ENCODE measurements around the gene SCFD2. TPM values are rescaled to one million over a fixed set of nuclear protein-coding genes. Genes with fewer than 3 reads are reported as not detected.
"Not testable (repeated sequence)": the region's sequence is repeated elsewhere in the genome, so short reads cannot be mapped to it uniquely, and the experiment has no call there.

The SCFD2 gene
- total RNA-seq, 1 donor from 2014 or later, result 20.8 TPM

- no peak for DNase-seq (ENCODE audit: low read depth, low spot score)
Measured at GRCh38 chr4:52993771-52994170, 372.1 kb downstream of the SCFD2 start.

GRCh38 chr4:52992551-52992950, 373.3 kb downstream of the SCFD2 start:
- not testable (repeated sequence) for DNase-seq (ENCODE audit: low read depth, low spot score)

GRCh38 chr4:52991472-52991871, 374.4 kb downstream of the SCFD2 start:
- no peak for DNase-seq (ENCODE audit: low read depth, low spot score)

DNA sequence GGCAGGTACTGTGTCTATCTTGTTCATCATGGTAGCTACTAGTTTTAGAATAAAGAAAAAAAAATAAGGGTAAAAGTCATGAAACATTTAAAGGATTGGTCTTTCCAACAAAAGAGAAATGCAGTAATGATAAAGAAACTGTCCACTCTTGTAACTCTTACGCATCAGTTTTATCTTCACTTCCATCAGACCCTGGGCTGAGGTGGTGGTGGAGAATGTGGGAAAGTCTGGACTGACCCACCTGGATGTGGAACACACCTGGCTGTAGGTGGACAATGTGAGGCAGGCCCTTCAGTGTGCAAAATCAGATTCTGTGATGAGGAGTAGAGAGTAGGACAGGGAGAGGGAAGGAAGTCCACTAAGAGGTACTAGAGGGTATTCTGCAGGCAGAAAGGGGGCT, 375.2 kb downstream of the SCFD2 start:
- no peak for DNase-seq (ENCODE audit: low read depth, low spot score)

GRCh38 chr4:52989865-52990264, 376.0 kb downstream of the SCFD2 start:
- DNase-seq (ENCODE audit: low read depth, low spot score), result no peak

DNA sequence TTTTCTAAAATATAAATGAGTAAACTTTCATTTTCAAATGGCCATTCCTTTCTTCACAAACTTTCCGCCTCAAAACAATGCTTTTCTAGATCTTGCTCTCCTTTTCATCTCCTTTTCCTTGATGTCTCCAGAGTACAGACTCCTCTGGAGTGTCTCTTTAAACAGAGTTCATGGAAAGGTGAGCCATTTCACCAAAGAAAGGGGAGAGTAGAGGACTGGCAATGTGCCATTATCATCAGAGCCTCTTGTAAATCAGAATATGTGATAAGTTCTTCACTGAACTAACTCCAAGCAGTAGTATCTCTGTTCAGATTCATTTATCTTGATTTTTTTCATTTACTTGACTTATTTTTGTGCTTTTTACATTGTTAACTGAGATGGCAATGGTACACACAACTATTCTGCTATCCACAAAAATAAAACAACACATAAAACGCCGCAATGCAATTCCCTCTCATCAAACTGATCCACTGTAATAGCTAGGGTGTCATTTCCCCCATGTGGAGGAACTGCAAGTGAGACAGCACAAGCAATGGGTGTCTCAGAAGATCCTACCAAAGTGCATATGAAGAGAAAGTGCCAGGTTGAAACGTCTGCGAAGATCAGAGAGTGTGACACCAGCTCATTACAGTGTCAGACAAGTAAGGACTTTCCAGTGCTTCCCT, 378.3 kb downstream of the SCFD2 start:
- DNase-seq (ENCODE audit: low read depth, low spot score), result no peak

GRCh38 chr4:52984462-52984881, 381.4 kb downstream of the SCFD2 start:
- no peak for DNase-seq (ENCODE audit: low read depth, low spot score)

- peak; percentile 15 for DNase-seq (ENCODE audit: low read depth, low spot score)
Measured at GRCh38 chr4:52983563-52984303, 382.1 kb downstream of the SCFD2 start.

DNA sequence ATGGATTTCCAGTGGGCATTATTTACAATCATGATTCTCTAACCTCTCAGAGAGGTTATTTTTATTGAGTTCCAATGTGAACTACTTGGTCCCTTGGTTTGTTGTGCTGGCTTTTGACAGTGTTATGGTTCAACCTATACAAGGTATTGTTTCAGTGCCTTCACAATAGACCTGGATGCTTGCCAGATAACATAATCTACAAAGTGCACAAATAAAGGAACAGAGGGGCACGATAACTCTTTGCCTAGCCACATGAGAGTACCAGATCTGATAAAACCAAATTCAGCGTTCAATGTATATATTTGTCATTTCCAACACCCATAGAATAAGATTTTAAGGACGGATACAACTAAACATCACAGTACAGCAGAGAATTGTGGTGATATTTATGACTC, 382.9 kb downstream of the SCFD2 start:
- no peak for DNase-seq (ENCODE audit: low read depth, low spot score)

DNA sequence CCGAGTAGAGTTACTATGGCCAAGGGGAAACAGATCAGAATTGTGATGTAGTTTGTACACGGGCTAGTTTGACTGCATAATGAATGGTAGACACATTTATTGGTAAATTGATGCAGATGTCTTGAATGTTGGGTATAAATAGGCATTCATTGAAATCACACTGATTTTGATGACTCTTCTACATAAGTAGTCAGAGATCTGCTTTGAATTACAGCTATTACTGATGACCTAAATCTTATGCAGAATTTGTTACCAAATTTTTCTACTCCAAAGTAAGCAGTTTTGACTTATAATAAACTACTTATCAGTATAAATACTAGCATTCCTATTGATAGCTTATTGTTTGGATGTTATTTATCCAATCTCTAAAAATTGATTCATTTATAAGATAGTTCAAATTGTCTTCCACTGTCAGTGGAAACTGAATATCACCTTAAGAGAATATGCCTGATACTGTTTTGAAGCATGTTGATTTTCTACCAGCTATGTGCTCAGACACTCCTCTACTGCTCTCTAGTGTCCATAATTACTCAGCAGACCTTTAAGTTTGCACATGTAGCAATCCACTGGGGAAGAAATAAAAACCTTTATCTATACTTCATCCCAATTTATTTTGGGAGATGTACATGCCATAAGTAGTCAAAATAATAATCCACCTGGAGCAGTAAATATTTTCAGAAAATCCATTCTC, 383.5 kb downstream of the SCFD2 start:
- DNase-seq (ENCODE audit: low read depth, low spot score), result peak; percentile 5

GRCh38 chr4:52979821-52980590, 385.9 kb downstream of the SCFD2 start:
- DNase-seq (ENCODE audit: low read depth, low spot score), result no peak

DNA sequence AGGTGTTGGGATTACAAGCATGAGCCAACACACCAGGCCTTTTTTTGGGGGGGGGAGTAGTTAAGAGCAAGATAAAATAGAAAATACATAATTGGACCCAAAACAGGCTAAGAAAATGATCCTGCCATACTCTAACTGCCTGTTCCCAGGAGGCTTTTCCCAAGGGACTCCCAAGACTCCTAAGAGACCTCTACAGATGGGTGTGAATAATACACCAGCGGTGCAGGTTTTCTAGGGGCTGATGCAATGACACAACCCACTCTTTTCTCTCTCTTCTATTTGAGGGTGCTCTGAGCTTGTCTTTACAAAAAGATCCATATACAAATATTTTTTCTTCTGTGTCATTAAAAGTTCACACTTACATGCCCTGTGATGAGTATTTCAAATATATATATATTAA, 386.8 kb downstream of the SCFD2 start:
- DNase-seq (ENCODE audit: low read depth, low spot score), result no peak

DNA sequence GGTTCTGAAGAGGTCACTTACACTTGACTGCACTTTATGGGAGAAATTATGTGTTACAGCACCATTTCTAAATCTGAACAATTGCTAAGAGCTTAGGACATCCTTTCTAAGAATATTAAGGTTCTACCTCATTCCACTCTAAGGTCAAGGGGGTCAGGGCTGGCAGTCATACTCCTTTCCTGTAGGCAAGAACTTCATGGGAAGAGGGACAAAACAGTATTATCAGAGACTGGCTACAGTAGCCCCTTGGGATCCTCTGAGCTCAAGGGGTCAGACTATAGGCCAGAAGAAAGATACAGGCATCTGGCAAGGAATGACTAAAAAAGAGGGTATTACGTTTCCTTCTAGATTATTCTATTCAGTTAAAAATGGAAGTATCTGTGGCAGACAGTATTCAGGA, 388.6 kb downstream of the SCFD2 start:
- DNase-seq (ENCODE audit: low read depth, low spot score), result no peak

GRCh38 chr4:52976523-52977230, 389.2 kb downstream of the SCFD2 start:
- no peak for DNase-seq (ENCODE audit: low read depth, low spot score)

DNA sequence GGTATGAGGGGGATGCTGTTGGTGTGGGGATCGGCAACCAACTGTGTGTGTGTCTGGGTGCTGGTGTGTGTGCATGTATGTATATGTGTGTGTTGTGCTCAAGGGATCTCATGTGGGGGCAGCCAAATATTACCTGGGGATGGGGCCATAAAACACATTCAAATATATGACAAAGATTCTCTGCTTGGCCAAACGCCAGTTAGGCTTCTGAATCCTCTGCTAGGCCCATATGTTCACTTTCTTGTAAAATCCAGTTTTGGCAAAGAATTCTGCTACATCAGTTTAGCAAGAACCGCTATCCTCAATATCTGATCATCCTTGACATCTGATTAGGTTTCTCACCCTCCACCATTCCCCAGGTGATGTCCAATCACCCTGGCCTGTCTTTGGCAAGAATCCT, 397.2 kb downstream of the SCFD2 start:
- DNase-seq (ENCODE audit: low read depth, low spot score), result no peak

- DNase-seq (ENCODE audit: low read depth, low spot score), result no peak
Measured at GRCh38 chr4:52968241-52968640, 397.6 kb downstream of the SCFD2 start.

- no peak for DNase-seq (ENCODE audit: low read depth, low spot score)
Measured at GRCh38 chr4:52966781-52967180, 399.1 kb downstream of the SCFD2 start.

- no peak for DNase-seq (ENCODE audit: low read depth, low spot score)
Measured at GRCh38 chr4:52966172-52966571, 399.7 kb downstream of the SCFD2 start.

DNA sequence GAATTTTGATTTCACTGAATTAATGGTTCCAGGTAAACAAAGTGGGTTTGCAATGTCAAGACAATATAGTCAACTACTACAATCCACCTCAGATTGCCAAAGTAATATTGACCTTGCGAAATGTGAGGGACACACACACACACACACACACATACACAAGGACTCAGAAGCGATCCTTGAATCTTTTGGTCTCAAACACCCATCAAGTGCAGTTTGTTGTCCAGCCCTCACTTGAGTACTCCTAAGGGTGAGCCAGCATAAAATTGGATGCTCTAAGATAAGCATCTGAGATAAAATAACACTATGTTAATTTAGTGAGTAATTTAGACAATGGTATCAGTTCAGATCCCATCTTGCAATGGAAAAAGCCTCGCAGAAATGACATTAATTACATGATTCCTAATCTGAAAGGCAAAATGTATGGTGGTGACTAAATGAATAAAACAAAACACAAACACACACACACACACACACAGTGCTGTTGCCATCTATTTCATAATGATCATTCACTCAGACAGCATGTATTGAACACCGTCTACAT, 401.2 kb downstream of the SCFD2 start:
- DNase-seq (ENCODE audit: low read depth, low spot score), result no peak

DNA sequence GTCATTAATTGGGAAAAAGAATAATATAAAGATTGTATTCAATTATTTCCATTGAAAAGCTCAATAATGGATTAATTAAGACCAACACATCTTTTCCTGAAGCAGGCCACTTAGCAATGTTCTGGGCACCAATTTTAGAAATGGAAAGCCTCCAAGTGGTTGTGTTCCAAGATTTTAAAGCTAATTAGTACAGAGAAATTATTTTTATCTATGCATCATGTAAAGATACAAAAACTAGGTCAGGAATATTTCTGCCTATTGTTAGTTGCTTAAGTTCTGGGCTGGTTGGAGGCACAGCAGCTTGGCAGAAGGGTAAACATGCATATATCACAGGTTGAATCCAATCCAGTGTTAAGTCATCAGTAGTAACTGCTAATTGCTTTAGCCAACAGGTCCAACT, 401.9 kb downstream of the SCFD2 start:
- no peak for DNase-seq (ENCODE audit: low read depth, low spot score)

- DNase-seq (ENCODE audit: low read depth, low spot score), result no peak
Measured at GRCh38 chr4:52962721-52963120, 403.1 kb downstream of the SCFD2 start.

Measured in pulmonary artery endothelial cell (primary cell).